Peyer's patch (tissue), 4 donors: ENCODE results near the gene CCDC88C.

Source experiments
- CTCF ChIP-seq, 6 experiments: fragments of 450-650 bp in 4 of 6; fragments of 200-600 bp in 2 of 6; sonication (generic) in 1 of 6; IDR thresholded peaks; one replicate each; pipeline ENCODE4 v1.5.1; 2017 to 2019; ENCODE audit warnings: antibody characterized with exemption in 6 of 6, mild to moderate bottlenecking in 3 of 6, moderate library complexity in 1 of 6
- POLR2A ChIP-seq, 2 donors: fragments of 450-650 bp; IDR thresholded peaks; one replicate each; pipeline ENCODE4 v1.5.1; 2017; ENCODE audit warnings: antibody characterized with exemption in 2 of 2, mild to moderate bottlenecking in 2 of 2, moderate library complexity in 2 of 2

- no peak for TF ChIP-seq CTCF (IDR thresholded peaks at IDR 0.05)
- TF ChIP-seq POLR2A (IDR thresholded peaks at IDR 0.05) = no peak
Observed at GRCh38 chr14:91358025-91358319, 59.6 kb downstream of the CCDC88C start.
